GM15510 (cell line): ENCODE measurements around the gene RCN1.

Source experiments
- POLR2A ChIP-seq: IDR thresholded peaks from 3 replicates; pipeline ENCODE4 v1.6.1; 2011; ENCODE audit warnings: borderline replicate concordance; ENCODE audit not compliant: insufficient read length; ENCODE audit errors: extremely low read depth

The RCN1 gene

GRCh38 chr11:32122200-32122599 lies 31.3 kb downstream of the RCN1 start:
- no peak for TF ChIP-seq POLR2A

DNA sequence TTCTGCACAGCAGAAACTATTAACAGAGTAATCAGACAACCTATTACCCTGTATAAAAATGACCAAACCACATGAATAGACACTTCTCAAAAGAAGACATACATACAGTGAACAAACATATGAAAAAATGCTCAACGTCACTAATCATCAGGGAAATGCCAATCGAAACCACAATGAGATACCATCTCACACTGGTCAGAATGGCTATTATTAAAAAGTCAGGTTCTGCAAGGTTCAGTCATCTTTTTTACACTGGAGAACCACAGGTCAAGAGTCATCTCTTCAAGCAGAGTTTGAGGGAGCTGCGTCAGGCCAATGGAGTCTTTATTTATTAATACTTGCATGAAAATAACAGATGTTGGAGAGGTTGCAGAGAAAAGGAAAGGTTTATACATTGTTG lies 40.4 kb downstream of the RCN1 start:
- no peak for TF ChIP-seq POLR2A

GRCh38 chr11:32136657-32137056 lies 45.8 kb downstream of the RCN1 start:
- no peak for TF ChIP-seq POLR2A

GRCh38 chr11:32137263-32137662 lies 46.4 kb downstream of the RCN1 start:
- TF ChIP-seq POLR2A, result no peak

GRCh38 chr11:32137869-32138268 lies 47.0 kb downstream of the RCN1 start:
- no peak for TF ChIP-seq POLR2A

GRCh38 chr11:32138902-32139301 lies 48.0 kb downstream of the RCN1 start:
- TF ChIP-seq POLR2A, result no peak

DNA sequence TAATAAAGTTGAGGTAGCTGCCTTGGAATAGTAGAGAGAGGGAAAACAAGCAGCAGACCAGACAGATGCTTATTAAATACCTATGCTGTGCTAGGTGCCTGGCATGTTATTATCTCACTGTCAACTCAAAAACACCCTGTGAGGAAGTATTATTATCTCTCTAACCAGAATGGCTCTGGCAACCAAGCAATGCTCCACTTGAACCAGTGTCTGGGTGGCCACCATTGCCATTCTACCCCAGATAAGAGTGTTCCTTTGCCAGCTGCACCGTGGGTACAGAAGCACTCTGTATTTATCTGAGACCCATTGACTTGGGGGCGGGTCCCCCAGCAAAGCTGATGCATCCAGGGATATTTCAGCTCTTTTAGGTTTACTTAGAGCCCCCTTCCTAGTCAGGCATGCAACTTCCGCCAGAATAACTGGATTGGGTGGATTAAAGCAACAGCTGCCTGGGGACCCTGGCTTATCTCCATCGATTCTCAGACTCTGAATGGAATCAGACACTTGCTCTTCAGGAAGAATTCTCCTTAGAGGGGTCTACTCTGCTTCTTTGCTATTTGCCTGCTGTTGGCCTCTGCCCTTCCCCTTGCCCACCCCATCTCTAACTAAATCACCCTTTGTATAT lies 49.1 kb downstream of the RCN1 start:
- TF ChIP-seq POLR2A, result no peak

- TF ChIP-seq POLR2A, result no peak
Measured at GRCh38 chr11:32141745-32142546, 51.1 kb downstream of the RCN1 start.

GRCh38 chr11:32143378-32143777 lies 52.5 kb downstream of the RCN1 start:
- TF ChIP-seq POLR2A, result no peak

GRCh38 chr11:32145282-32145681 lies 54.4 kb downstream of the RCN1 start:
- no peak for TF ChIP-seq POLR2A

GRCh38 chr11:32148895-32149294 lies 58.0 kb downstream of the RCN1 start:
- TF ChIP-seq POLR2A, result no peak

DNA sequence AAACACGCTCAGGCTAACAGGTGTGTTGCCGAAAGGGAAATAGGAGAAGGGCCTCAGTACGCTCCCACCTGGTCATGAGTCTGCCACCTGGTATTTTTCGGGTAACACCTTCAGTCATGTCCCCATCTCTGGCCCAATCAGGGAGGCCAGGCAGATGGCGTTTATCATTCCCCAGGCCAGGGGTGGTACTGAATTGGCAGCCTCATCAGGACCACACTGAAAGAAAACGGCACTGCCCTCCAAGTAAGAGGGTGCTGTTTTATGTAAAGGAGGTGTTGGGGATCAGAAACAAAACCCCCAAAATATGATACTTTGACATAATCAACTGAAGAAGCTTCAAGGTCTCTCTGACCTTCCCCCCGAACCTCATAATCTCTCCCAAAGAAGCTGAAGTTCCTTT lies 58.9 kb downstream of the RCN1 start:
- TF ChIP-seq POLR2A, result no peak

DNA sequence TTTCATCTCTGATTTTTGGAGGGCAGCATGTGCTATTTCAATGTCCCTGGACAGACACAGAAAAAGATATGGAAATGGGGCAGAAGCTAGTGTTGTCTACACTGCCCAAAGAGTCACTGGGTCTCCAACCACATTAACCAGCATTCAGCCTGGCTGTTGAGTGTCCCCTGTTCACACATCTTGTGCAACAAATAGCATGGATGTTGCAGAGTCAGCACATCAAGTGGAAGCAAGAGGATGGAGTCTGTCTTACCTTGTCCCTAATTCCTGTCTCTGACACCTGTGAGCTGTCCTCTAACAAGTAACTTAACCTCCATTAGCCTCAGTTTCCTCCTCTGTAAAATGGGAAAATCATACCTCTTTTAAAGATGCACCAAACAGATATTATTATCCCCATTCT lies 60.2 kb downstream of the RCN1 start:
- TF ChIP-seq POLR2A, result no peak

DNA sequence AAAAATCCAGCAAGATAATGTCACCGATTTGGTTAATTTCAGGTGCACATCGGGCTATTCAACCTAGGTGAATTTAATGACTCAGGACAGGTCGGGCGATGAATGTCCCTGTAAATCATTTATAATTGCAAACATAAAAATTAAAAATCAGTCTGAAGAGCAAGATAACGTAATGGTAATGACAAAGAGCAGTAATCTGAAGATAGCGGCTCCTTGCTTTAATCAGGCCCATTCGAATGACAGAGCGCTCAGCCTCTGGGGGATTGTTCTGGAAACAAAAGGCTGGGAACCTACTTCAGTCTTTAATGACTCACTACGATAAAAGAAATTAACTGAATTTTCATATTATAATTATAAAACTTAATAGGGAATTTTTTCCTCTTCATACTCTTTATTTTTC lies 61.3 kb downstream of the RCN1 start:
- TF ChIP-seq POLR2A, result no peak

DNA sequence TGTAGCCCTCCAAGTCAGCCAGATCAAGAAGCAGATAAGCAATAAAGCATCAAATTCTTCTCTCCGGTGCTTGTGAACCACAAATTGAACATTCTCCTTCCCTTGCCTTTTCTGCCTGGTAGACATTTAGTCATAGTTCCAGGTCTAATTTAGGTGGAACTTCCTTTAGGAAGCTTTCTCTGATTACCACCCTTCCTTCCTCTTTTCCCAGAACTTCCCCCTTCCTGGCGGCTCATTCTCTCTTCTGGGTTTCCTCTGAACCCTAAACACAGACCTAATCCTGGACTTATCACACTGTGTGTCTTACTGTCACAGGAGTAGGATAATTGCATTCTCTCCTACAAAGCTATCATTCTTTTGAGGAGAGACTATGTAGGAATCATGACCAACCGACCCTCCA lies 61.9 kb downstream of the RCN1 start:
- TF ChIP-seq POLR2A, result no peak

DNA sequence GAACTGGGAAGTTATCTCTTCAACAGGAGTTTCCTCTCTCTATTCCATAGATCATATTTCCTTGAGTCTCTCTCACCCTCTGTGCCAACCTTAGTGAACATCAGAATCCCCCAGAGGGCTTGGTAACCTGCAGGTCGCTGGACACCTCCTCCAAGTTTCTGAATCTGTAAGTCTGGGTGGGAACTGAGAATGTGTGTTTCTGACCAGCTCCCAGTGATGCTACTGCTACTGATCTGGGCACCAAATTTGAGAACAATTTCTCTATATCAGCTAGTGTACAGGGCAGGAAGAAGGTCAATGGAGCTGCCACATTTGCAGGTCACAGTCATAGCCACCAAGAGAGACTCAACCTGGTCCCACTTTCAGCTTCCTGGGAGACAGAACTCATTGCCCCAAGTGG lies 62.9 kb downstream of the RCN1 start:
- no peak for TF ChIP-seq POLR2A
